NCI-H2171 treated with DMSO at 0.1 percent for 48 hours (cell line): ENCODE measurements around the gene AGR3.
"Not testable (repeated sequence)": the region's sequence is repeated elsewhere in the genome, so short reads cannot be mapped to it uniquely, and the experiment has no call there.

Experiments used
- DNase-seq: peaks from one replicate; lab custom pipeline; 2025; lab: John Stamatoyannopoulos, UW

AGR3 gene

DNA sequence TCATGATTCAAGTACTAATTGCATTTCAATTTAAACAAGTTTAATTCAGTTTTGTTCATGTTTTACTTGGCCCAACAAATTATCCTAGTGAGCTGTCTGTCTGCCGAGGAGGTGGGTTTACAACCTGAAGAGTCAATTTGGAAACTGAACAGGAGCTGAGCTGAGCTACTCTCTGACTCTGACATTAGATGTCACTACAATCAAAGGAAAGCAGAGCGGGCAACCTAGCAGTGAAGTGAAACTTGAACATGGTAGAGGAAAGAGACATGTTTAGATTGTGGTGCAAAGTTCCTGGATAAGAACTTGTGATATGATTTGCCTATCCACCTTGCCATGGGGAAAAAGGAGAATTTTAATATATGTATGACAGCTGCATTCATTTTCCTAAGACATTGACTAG is 9.6 kb upstream of the AGR3 start:
- DNase-seq, result peak; percentile 26

- DNase-seq, result no peak
Measured at GRCh38 chr7:16889851-16890415, 8.2 kb upstream of the AGR3 start.

DNA sequence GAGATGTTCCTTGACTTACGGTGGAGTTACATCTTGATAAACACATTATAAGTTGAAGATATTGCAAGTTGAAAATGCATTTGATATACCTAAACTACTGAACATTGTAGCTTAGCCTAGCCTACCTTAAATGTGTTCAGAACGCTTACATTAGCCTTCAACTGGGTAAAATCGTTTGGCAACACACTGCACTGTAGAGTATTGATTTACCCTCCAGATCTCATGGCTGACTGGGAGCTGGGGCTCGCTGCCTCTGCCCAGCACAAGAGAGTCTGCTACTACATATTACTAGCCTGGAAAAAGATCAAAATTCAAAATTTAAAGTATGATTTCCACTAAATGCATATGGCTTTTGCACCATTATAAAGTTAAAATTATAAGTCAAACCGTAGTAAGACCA is 7.5 kb upstream of the AGR3 start:
- DNase-seq, result no peak

GRCh38 chr7:16883918-16884317 is 2.1 kb upstream of the AGR3 start:
- DNase-seq, result no peak

DNA sequence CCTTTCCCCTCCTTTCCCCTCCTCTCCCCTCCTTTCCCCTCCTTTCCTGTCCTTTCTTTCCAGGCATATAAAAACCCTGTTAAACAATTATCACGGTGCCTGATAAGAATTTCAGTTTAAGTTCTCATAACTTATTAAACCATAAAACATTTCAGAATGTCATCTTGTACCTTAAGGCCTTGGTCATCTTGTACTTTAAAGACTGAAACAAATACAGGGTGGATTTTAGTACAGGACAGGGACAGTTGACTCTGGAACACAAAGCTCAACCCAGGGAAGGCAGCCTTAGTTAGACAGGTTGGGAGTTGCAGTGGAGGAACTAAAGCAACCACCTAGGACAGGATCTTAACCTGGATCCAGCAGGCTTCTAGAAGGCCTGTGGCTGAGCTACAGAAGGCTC is 1.2 kb downstream of the AGR3 start:
- DNase-seq, result no peak

DNA sequence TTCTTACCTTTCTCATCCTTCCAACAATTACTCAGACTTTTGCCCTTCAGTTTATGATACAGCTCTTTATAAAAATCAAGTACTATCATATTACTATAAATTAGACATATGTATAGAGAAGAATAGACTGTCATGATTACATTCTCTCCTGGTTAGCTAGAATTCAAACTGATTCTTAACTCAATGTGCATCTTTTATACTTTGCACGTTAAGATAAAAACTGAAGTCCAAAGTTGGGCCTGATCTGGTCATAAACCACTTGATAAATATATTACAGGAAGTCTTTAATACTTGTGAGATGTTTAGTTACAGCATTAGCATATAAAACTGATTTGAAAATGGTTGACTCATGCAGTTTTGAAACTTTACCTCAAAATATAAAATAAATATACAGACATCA is 2.6 kb downstream of the AGR3 start:
- no peak for DNase-seq

DNA sequence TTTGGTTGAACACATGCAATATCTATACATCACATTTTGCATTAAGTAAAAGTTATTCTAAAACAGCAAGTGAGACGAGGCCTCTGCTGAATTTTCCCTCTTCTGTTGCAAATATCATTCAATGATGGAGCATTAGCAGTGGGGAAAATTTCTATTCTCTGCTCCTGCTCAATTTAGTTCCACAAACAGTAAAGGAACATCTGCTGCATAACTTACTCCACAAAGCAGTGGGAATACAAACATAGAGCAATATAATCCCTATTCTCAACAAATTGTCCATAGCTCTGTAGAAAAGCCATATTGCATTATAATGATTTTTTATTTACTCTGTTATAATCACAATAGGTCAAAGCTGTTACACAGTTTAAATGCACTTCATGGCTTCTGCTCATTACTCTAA is 5.9 kb downstream of the AGR3 start:
- peak; percentile 55 for DNase-seq

DNA sequence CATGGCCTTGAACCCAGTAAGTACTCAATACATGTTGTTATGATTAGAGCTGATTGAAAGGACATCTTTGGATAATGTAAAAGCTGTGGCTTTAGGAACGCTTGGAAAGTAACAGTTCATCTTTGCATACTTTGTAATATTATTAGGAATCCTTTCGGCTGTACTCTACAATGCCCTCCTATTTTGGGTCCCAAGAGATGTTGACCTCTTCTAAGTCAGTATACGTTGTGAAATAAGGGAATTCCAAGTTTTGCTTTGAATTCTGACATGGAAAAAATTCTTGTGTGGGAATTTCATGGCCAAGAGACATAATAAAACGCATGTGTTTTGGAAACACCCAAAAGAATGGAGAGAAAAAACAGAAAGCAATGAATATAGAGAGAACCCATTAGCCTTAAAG is 7.7 kb downstream of the AGR3 start:
- no peak for DNase-seq

- no peak for DNase-seq
Measured at GRCh38 chr7:16867328-16867727, 14.5 kb downstream of the AGR3 start.

GRCh38 chr7:16853189-16853588 is 28.6 kb downstream of the AGR3 start:
- DNase-seq, result not testable (repeated sequence)

DNA sequence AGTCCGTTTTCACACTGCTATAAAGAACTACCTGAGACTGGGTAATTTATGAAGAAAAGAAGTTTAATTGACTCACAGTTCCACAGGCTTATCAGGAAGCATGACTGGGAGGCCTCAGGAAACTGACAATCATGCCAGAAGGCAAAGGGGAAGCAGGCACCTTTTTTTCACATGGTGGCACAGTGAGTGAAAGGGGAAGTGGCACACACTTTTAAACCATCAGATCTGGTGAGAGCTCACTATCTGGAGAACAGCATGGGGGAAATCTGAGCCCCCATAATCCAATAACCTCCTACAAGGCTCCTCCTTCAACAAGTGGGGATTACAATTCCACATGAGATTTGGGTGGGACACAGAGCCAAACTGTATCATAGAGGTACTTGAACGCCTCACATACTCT is 30.0 kb downstream of the AGR3 start:
- no peak for DNase-seq

DNA sequence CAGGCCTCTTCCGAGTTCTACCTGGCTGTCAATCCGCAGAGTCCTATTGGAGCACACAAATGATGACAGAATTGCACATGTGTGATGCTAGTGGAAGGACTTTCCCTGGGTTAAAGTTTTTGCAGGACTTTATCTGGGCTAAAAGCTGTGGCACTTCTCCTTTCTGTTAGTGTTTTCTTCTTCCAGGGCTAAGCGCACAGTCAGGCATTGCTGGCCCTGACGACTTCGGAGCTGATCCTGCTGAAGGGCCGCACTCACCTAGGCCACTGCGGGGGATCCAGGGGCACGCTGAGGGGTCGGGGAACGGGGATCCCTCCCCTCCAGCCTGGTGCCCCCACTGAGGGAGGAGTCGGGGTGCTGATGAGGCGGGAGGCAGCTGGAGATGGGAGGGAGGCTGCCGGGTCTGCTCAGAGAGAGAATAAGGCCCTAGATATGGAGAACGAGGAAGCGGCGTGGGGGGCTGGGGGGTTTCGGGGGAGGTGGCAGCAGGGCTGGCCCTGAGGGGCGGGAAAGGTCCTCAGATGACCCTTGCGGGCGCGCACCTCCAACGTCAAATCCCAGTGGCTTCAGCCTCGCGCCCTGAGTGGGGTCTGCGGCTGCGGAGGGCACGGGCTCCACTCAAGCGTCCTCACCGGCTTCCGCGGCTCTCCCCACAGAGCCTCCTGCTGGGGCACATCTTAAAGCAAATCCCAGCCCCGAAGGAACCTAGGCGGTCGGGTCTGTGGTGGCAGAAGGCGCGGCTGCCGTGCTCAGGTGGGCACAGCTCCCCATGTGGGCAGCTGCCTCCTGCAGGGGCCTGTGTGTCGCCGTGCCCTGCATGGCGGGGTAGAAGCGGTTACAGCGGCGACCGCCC is 30.9 kb downstream of the AGR3 start:
- no peak for DNase-seq

- no peak for DNase-seq
Measured at GRCh38 chr7:16849296-16850148, 32.3 kb downstream of the AGR3 start.

- peak; percentile 73 for DNase-seq
Measured at GRCh38 chr7:16847381-16847860, 34.4 kb downstream of the AGR3 start.

GRCh38 chr7:16846601-16847165 is 35.1 kb downstream of the AGR3 start:
- DNase-seq, result peak; percentile 61

- DNase-seq, result no peak
Measured at GRCh38 chr7:16845746-16846145, 36.0 kb downstream of the AGR3 start.

GRCh38 chr7:16841681-16842080 is 40.1 kb downstream of the AGR3 start:
- DNase-seq, result no peak

DNA sequence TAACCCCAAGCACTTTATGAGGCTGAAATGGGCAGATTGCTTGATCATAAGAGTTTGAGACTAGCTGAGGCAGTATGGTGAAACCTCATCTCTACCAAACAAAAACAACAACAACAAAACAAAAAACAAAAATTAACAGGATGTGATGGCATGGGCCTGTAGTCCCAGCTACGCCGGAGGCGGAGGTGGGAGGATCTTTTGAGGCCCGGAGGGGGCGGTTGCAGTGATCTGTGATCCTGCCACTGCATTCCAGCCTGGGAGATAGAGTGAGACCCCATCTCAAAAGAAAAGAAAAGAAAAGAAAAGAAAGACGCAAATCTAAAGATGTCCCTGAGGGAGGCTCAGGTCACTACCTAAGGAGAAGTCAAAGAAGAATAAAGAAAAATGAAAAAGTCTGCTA is 41.7 kb downstream of the AGR3 start:
- no peak for DNase-seq

DNA sequence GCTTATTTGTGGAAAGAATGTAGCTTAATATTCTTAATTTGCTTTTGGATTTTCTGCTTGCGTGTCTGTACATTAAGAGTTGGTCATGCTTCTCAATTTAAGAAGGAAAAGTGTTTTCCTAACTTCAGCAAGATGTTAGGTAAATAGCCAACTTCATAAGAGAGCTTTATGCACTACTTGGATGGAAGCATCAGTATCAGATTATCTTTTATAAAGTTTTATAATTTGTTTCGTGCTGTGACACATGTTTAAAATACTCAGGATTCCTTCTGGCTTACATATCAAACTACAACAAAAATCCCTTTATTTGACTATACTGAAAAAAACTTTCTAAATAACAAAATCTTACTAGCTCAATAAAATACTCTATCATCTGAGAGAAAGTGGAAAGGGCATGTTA is 42.1 kb downstream of the AGR3 start:
- no peak for DNase-seq

DNA sequence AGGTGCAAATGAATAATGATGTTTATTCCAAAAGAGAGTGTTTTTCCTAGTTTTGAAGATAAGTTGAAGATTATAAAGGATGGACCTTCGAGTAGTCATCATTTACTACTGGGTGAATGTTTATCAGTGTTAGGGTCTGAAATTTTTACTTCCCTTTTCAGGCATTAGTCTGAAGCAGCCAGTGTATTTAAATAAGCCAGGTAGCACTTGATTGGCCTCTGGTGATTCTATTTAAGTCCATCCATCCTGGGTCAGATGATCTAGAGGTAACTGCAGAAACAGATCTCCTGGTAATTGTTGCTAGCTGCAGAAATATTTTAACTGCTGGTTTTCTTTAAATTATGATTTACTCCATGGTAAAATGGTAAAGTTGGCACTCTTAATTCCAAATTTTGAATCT is 42.9 kb downstream of the AGR3 start:
- no peak for DNase-seq

DNA sequence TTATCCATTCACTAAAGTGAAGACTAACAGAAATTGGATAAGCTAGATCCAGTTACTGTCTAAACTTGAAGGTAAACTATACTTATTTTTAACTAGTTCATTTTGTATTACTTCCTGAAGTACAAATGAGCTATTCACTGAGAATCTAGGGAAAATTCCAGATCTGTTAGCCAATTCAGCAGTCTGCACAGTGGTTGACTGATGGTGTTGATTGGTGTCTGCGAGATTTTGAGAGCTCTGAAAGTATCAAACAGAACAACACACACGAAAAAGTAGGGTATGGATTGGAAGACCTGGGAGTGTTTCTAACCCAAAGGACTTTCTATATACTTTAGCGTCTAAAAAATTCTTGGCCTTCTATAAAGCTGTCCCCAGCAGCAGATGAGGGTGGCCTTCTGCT is 43.4 kb downstream of the AGR3 start:
- no peak for DNase-seq

DNA sequence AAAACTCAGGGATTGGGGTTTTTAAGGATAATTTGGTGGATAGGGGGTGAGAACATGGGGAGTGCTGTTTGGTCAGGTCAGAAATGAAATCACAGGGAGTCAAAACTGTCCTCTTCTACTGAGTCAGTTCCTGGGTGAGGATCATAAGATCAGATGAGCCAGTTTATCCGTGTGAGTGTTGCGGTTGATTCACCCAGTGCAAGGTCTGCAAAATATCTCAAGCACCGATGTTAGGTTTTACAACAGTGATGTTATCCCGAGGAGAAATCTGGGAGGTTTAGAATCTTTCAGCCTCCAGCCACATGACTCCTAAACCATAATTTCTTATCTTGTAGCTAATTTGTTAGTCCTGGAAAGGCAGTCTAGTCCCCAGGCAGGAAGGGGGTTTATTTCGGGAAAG is 45.3 kb downstream of the AGR3 start:
- no peak for DNase-seq
